Measurements from ENCODE around the gene METTL3. TPM values are rescaled to one million over a fixed set of nuclear protein-coding genes. Genes with fewer than 3 reads are reported as not detected.
A peak's percentile ranks its signal among the peaks of the same experiment; 100 is the strongest.
"Not testable (repeated sequence)": the region's sequence is repeated elsewhere in the genome, so short reads cannot be mapped to it uniquely, and the experiment has no call there.

The METTL3 gene
- 10 to 100 TPM; 24.2 to 28.9 TPM for total RNA-seq
- long read RNA-seq, transcript METTL3-201 (11 exons, 2,015 nt) = major isoform, 18 of 39 reads
- long read RNA-seq, partial matches to known transcripts = 2 of 39 reads
- long read RNA-seq, other reads (novel, unspliced or antisense) = 17 of 39 reads

- intact Hi-C loops (cut with DNase I, micrococcal nuclease) = no loop called here
- peak; percentile 95 to 98 for DNase-seq
- peak; percentile 97 for ATAC-seq
These were observed at the start of gene METTL3 for GRCh38 chr14:21510735-21511657. Gene METTL3 (minus strand): TSS chr14:21511340. CDS start chr14:21511223, 117 bp downstream.

GRCh38 chr14:21558703-21559170, 47.6 kb upstream of the METTL3 start:
- no peak for ATAC-seq
- intact Hi-C loops (cut with DNase I, micrococcal nuclease) = no loop called here
- no peak for DNase-seq

GRCh38 chr14:21557084-21557901, 46.2 kb upstream of the METTL3 start:
- peak; percentile 46 to 78 for DNase-seq
- intact Hi-C loops (cut with DNase I, micrococcal nuclease) = no loop called here
- peak; percentile 74 for ATAC-seq

DNA sequence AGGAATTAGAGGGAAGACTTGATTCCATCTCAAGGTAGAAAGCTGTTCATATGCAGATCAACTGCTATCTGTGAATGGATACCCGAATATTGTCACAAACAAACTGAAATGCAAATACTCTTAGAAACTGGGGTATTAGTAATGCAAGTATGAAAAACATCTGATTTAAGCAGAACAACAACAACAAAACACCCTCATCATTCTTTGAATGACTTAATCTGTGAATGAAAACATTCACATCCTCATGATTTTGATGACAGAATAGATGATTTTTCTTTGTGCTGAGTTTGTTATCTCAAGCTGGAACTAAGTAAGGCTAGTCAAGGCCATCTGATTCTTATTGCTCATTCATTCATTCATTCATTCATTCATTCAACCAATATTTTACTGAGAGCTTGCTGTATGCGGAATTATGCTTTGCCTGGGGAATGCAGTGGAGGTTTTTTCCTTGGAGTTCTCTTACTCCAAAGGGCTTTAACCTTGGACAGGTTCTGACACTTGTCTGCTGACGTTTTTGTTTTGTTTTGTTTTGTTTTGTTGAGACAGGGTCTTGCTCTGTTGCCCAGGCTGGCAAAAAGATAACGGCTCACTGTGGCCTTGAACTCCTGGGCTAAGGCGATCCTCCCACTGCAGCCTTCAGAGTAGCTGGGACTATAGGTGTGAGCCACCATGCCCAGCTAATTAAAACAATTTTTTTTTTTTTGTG, 45.4 kb upstream of the METTL3 start:
- ATAC-seq = no peak
- intact Hi-C loops (cut with DNase I, micrococcal nuclease) = no loop called here

GRCh38 chr14:21553266-21553665, 42.1 kb upstream of the METTL3 start:
- no peak for ATAC-seq
- DNase-seq = no peak
- intact Hi-C loops (cut with DNase I, micrococcal nuclease) = no loop called here

More for the DNA sequence above, 45.4 kb upstream of the METTL3 start:
- no peak for DNase-seq

DNA sequence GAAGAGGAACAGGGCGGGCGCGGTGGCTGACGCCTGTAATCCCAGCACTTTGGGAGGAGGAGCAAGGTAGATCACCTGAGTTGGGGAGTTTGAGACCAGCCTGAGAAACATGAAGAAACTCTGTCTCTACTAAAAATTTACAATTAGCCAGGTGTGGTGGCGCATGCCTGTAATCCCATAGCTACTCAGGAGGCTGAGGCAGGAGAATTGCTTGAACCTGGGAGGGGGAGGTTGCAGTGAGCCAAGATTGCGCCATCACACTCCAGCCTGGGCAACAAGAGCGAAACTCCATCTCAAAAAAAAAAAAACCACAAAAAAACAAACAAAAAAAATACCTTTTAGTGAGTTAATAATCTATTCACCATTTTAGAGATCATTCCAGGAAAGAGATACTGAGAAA, 33.4 kb upstream of the METTL3 start:
- ATAC-seq; DNase-seq; intact Hi-C loops (cut with DNase I, micrococcal nuclease): not testable (repeated sequence)

DNA sequence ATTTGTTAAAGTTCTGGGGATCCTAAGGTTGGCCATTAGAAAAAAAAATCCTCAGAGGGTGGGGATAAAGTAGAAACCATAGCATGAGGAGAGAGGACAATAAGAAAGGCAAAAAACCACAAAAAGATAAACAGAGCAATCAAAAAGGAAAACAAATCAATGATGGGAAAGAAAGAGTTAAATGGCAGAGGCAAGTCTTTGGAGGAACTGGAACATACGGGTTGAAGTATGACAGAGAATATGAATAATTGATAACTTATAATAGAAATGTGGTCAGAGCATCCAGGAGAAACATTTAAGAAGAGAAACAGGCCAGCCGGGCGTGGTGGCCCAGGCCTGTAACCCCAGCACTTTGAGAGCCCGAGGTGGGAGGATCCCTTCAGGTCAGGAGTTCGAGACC, 32.8 kb upstream of the METTL3 start:
- DNase-seq (no peak), ATAC-seq (no peak)
- intact Hi-C loops (cut with DNase I, micrococcal nuclease) = no loop called here

DNA sequence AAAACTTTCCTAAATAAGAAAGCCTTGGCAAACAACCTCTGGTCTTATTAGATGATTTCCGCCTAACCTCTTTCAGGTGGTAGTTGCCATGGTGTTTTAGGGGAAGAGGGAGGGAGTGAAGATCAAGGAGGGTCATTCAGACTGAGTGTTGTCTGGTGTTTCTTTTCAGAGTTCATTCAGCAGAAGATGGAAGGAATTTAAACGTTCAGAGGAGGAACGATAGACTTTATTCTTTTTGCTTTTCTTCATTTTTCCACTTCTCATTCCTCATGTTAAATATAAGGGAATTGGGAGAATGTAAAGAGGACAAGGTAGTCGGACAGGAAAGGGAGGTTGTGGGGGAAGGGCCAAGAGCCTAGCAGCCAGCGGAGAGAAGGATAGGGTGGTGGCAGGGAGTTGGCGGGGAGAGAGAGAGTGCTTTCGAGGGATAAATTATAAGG, 32.4 kb upstream of the METTL3 start:
- intact Hi-C loops (cut with DNase I, micrococcal nuclease) = no loop called here
- DNase-seq = no peak
- ATAC-seq = no peak

GRCh38 chr14:21541413-21542074, 30.4 kb upstream of the METTL3 start:
- intact Hi-C loops (cut with DNase I, micrococcal nuclease) = no loop called here
- DNase-seq = no peak
- no peak for ATAC-seq

GRCh38 chr14:21539189-21539940, 28.2 kb upstream of the METTL3 start:
- intact Hi-C loops (cut with DNase I, micrococcal nuclease) = no loop called here
- no peak for ATAC-seq
- DNase-seq = no peak

GRCh38 chr14:21537090-21537424, 25.9 kb upstream of the METTL3 start:
- intact Hi-C loops (cut with DNase I, micrococcal nuclease) = no loop called here

DNA sequence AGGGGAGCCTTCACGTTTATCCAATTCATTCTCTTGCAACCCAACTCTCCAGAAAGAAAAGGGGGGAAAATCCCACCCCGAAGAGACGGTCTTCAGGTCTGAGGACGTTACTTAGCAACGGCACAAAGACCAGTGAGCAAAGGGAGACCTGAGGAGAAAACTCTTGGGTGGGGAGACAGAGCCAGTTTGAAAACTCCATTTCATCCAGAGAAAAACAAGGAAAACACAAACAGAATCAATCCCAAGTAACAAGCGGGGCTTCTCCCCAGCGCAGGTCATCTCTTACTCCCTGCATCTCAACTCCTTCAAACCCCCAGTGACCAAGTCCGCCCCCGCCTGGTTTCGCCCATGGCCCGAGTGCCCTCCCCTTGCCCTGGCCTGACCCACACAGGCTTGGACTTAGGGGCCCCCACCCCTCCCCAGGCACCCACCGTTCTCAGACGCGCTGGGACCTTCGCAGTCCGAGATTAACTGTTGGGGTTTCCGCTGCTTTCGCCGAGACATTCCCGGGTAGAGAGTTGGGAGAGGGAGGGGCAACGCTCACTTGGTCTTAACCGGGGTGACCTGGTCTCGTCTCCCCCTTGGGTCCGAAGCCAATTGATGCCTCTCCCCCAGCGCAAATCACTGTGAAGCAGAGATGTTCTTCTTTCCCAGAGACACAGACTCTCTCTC, 25.4 kb upstream of the METTL3 start:
- ATAC-seq = no peak
- intact Hi-C loops (cut with DNase I, micrococcal nuclease) = no loop called here
- no peak for DNase-seq

More at GRCh38 chr14:21537090-21537424, 25.9 kb upstream of the METTL3 start:
- ATAC-seq (no peak), DNase-seq (no peak)

GRCh38 chr14:21535545-21536417, 24.6 kb upstream of the METTL3 start:
- DNase-seq (no peak), ATAC-seq (no peak)
- intact Hi-C loops (cut with DNase I, micrococcal nuclease) = no loop called here

DNA sequence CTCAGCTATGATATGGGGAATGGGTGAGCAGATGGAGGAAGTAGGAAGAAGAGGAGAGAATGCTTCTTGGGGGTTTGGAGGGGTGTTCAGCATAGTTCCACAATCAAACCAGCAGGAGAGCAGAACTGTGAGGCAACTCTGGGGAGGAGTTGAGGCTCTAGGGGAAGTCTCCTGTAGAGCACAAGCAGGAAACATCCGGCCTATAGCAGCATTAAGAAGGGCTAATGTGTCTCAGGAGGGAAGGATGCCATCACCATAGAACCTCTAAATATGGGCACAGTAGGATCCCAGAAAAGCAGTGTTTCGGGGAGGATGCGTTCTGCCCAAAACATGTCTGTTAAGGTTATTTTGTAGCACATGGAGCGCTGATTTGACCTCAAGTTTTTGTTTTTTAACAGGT, 23.4 kb upstream of the METTL3 start:
- DNase-seq (no peak), ATAC-seq (no peak)
- intact Hi-C loops (cut with DNase I, micrococcal nuclease) = no loop called here

DNA sequence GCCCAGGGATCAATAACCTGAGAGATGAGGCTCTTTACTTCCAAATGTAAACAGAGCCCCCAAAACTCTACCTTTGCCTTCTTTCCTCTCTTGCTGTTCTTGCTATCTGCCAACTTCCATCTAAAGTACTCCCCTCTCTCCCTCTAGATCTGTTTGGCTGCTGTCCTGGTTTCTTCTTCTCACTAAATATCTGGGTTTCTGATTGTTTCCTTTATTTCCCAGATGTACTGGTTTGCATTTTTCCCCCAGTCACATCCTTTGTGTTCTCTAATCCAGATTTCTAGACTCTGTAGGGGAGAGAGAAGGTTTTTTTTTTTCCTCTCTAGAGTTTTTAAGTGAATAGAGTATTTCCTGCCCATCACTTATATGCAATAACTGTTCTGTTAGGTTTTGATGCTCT, 22.2 kb upstream of the METTL3 start:
- DNase-seq = no peak
- ATAC-seq = no peak
- intact Hi-C loops (cut with DNase I, micrococcal nuclease) = no loop called here

GRCh38 chr14:21529515-21529914, 18.4 kb upstream of the METTL3 start:
- ATAC-seq (no peak), DNase-seq (no peak)
- intact Hi-C loops (cut with DNase I, micrococcal nuclease) = no loop called here
